ENCODE data around the gene HLA-DPA1.
"Not testable (repeated sequence)": the region's sequence is repeated elsewhere in the genome, so short reads cannot be mapped to it uniquely, and the experiment has no call there.

Gene HLA-DPA1

GRCh38 chr6:33105386-33105785 is 31.9 kb upstream of the HLA-DPA1 start:
- Mint-ChIP-seq H3K4me1 (ENCODE audit: low read depth) (peaks cover 3% of the 10 kb centered on the region), H3K27me3 (ENCODE audit: low read depth) (peaks cover 50% of the 10 kb centered on the region), H3K9me3 (peaks cover 22% of the 10 kb centered on the region), H3K4me3 (no peak overlapping the region), H3K36me3 (ENCODE audit: low read depth) (no peaks in the 10 kb centered on the region), H3K27ac (no peak overlapping the region)
- no peak for DNase-seq (ENCODE audit: low spot score)

GRCh38 chr6:33104887-33105286 is 31.4 kb upstream of the HLA-DPA1 start:
- Mint-ChIP-seq H3K27ac (no peak overlapping the region), H3K27me3 (ENCODE audit: low read depth) (peaks cover 48% of the 10 kb centered on the region)
- no peak for DNase-seq (ENCODE audit: low spot score)

GRCh38 chr6:33103776-33104175 is 30.3 kb upstream of the HLA-DPA1 start:
- Mint-ChIP-seq H3K27me3 (ENCODE audit: low read depth) (peaks cover 48% of the 10 kb centered on the region), H3K4me1 (ENCODE audit: low read depth) (peaks cover 3% of the 10 kb centered on the region), H3K36me3 (ENCODE audit: low read depth) (no peaks in the 10 kb centered on the region), H3K27ac (no peak overlapping the region), H3K4me3 (no peak overlapping the region), H3K9me3 (peaks cover 33% of the 10 kb centered on the region)
- no peak for DNase-seq (ENCODE audit: low spot score)

More at GRCh38 chr6:33104887-33105286, 31.4 kb upstream of the HLA-DPA1 start:
- Mint-ChIP-seq H3K4me3 (no peak overlapping the region), H3K9me3 (peaks cover 25% of the 10 kb centered on the region), H3K36me3 (ENCODE audit: low read depth) (no peaks in the 10 kb centered on the region), H3K4me1 (ENCODE audit: low read depth) (peaks cover 3% of the 10 kb centered on the region)

GRCh38 chr6:33101121-33101737 is 27.8 kb upstream of the HLA-DPA1 start:
- not testable (repeated sequence) for H3K4me1 Mint-ChIP-seq (ENCODE audit: low read depth); H3K27ac Mint-ChIP-seq; H3K4me3 Mint-ChIP-seq; H3K36me3 Mint-ChIP-seq (ENCODE audit: low read depth); DNase-seq (ENCODE audit: low spot score)
- peaks cover 54% of the 10 kb centered on the region for H3K27me3 Mint-ChIP-seq (ENCODE audit: low read depth)
- H3K9me3 Mint-ChIP-seq: peaks cover 47% of the 10 kb centered on the region

GRCh38 chr6:33095681-33096080 is 22.2 kb upstream of the HLA-DPA1 start:
- no peak for DNase-seq (ENCODE audit: low spot score)
- H3K9me3 Mint-ChIP-seq: peaks cover 28% of the 10 kb centered on the region
- H3K4me1 Mint-ChIP-seq (ENCODE audit: low read depth): no peaks in the 10 kb centered on the region
- no peak overlapping the region for H3K4me3 Mint-ChIP-seq
- H3K27ac Mint-ChIP-seq: no peak overlapping the region
- peaks cover 37% of the 10 kb centered on the region for H3K27me3 Mint-ChIP-seq (ENCODE audit: low read depth)
- no peaks in the 10 kb centered on the region for H3K36me3 Mint-ChIP-seq (ENCODE audit: low read depth)

- Mint-ChIP-seq H3K4me3 (no peak overlapping the region), H3K9me3 (peaks cover 14% of the 10 kb centered on the region), H3K27ac (no peak overlapping the region), H3K36me3 (ENCODE audit: low read depth) (no peaks in the 10 kb centered on the region), H3K4me1 (ENCODE audit: low read depth) (no peaks in the 10 kb centered on the region), H3K27me3 (ENCODE audit: low read depth) (peaks cover 31% of the 10 kb centered on the region)
- no peak for DNase-seq (ENCODE audit: low spot score)
Observed at GRCh38 chr6:33093855-33094254, 20.4 kb upstream of the HLA-DPA1 start.

- H3K4me3 Mint-ChIP-seq: no peak overlapping the region
- peaks cover 20% of the 10 kb centered on the region for H3K27me3 Mint-ChIP-seq (ENCODE audit: low read depth)
- no peak for DNase-seq (ENCODE audit: low spot score)
- H3K27ac Mint-ChIP-seq: no peak overlapping the region
- peaks cover 2% of the 10 kb centered on the region for H3K9me3 Mint-ChIP-seq
- peaks cover 1% of the 10 kb centered on the region for H3K36me3 Mint-ChIP-seq (ENCODE audit: low read depth)
- H3K4me1 Mint-ChIP-seq (ENCODE audit: low read depth): no peaks in the 10 kb centered on the region
Observed at GRCh38 chr6:33092385-33092784, 18.9 kb upstream of the HLA-DPA1 start.

- Mint-ChIP-seq H3K9me3 (no peaks in the 10 kb centered on the region), H3K4me3 (no peak overlapping the region), H3K27ac (no peak overlapping the region), H3K36me3 (ENCODE audit: low read depth) (peaks cover 1% of the 10 kb centered on the region), H3K4me1 (ENCODE audit: low read depth) (no peaks in the 10 kb centered on the region), H3K27me3 (ENCODE audit: low read depth) (peaks cover 17% of the 10 kb centered on the region)
- DNase-seq (ENCODE audit: low spot score): peak; percentile 33
Observed at GRCh38 chr6:33091957-33092356, 18.5 kb upstream of the HLA-DPA1 start.

- peaks cover 9% of the 10 kb centered on the region for H3K36me3 Mint-ChIP-seq (ENCODE audit: low read depth)
- no peak overlapping the region for H3K4me3 Mint-ChIP-seq
- DNase-seq (ENCODE audit: low spot score): no peak
- H3K27me3 Mint-ChIP-seq (ENCODE audit: low read depth): peaks cover 7% of the 10 kb centered on the region
- no peaks in the 10 kb centered on the region for H3K9me3 Mint-ChIP-seq
- H3K27ac Mint-ChIP-seq: no peak overlapping the region
- H3K4me1 Mint-ChIP-seq (ENCODE audit: low read depth): no peaks in the 10 kb centered on the region
Observed at GRCh38 chr6:33088931-33089620, 15.6 kb upstream of the HLA-DPA1 start.

- H3K27ac Mint-ChIP-seq: no peak overlapping the region
- no peaks in the 10 kb centered on the region for H3K4me1 Mint-ChIP-seq (ENCODE audit: low read depth)
- peaks cover 7% of the 10 kb centered on the region for H3K27me3 Mint-ChIP-seq (ENCODE audit: low read depth)
- no peak for DNase-seq (ENCODE audit: low spot score)
- H3K9me3 Mint-ChIP-seq: no peaks in the 10 kb centered on the region
- peaks cover 9% of the 10 kb centered on the region for H3K36me3 Mint-ChIP-seq (ENCODE audit: low read depth)
- no peak overlapping the region for H3K4me3 Mint-ChIP-seq
Observed at GRCh38 chr6:33088258-33088930, 14.9 kb upstream of the HLA-DPA1 start.

DNA sequence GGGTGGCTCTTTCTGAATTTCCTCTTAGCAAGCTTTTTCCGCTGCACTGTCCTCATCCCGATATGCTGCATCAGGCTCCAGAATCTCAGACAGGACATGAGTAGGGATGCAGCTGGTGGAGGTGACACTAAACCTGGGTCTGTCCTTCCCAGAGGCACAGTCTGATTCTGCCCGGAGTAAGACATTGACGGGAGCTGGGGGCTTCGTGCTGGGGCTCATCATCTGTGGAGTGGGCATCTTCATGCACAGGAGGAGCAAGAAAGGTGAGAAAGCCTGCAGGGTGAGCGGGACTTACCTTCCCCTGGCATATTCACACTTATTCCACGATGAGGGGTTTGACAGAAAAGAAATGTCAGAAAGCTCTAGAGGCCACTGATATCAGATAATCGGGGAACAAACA is 12.2 kb upstream of the HLA-DPA1 start:
- no peak for DNase-seq (ENCODE audit: low spot score)
- no peaks in the 10 kb centered on the region for H3K9me3 Mint-ChIP-seq
- no peak overlapping the region for H3K27ac Mint-ChIP-seq
- peaks cover 7% of the 10 kb centered on the region for H3K27me3 Mint-ChIP-seq (ENCODE audit: low read depth)
- peaks cover 9% of the 10 kb centered on the region for H3K36me3 Mint-ChIP-seq (ENCODE audit: low read depth)
- H3K4me1 Mint-ChIP-seq (ENCODE audit: low read depth): peaks cover 16% of the 10 kb centered on the region
- H3K4me3 Mint-ChIP-seq: no peak overlapping the region

DNA sequence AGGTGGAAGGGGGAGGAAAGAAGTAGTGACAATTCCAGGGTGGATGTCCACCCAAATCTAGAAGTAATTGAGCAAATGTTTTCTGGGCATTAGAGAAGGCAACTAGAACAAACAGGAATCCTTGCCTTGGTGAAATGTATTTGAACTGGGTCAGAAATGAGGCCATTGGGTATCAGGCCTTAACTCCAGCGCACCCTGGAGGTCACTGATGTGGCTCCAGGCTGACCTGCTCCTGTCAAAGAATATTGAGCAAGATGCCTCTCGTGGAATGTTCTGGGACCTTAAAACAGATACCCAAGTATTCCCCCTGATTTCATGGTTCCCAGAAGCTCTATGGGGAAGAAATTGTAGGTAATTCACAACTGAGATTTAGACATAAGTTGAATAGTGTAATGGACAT is 9.3 kb upstream of the HLA-DPA1 start:
- Mint-ChIP-seq H3K4me3 (no peak overlapping the region), H3K9me3 (no peaks in the 10 kb centered on the region), H3K27ac (no peak overlapping the region), H3K4me1 (ENCODE audit: low read depth) (peaks cover 23% of the 10 kb centered on the region), H3K36me3 (ENCODE audit: low read depth) (peaks cover 11% of the 10 kb centered on the region), H3K27me3 (ENCODE audit: low read depth) (peaks cover 3% of the 10 kb centered on the region)
- no peak for DNase-seq (ENCODE audit: low spot score)

DNA sequence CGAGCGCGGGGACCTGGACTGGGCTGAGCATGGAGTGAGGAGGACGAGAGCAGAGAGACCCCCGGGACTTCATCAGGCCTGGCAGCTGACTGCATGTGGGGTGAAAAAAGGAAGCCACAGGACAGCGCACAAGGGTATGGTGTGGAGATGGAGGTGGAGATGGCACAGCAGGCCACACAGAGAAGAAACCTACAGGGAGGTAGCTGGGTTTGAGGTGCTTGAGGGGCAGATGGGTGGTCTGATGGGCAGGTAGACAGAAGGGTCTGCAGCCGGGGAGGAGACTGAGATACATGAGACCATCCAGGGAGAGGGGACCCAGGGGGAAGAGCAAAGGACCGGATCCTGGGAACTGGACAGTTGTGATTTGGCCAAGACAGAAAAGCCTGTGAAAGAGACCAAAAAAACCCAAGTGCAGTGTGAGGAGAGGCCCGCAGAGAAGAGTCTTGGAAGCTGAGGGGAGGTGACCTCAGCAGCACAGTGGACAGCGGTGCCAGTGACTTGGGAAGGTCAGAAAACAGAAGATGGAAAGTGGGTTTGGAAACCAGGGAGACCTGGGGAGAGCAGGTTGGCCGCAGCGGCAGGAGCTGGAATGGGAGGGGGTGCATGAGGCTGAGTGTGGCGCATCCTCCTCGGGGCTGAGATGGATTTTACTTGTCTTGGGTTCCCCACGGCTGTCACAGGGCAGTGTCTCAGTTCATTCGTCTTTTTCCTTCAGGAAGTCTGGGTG is 7.8 kb upstream of the HLA-DPA1 start:
- Mint-ChIP-seq H3K4me3 (no peak overlapping the region), H3K27ac (no peak overlapping the region), H3K4me1 (ENCODE audit: low read depth) (peaks cover 32% of the 10 kb centered on the region), H3K27me3 (ENCODE audit: low read depth) (peaks cover 3% of the 10 kb centered on the region), H3K36me3 (ENCODE audit: low read depth) (peaks cover 11% of the 10 kb centered on the region), H3K9me3 (no peaks in the 10 kb centered on the region)
- DNase-seq (ENCODE audit: low spot score): no peak

Data from T-helper 2 cell treated with Interferon-gamma antibody and Interleukin-4, amounts not matched to agents 5 μg/mL and 100 μg/mL, for 36 hours (primary cell).